ENCODE measurements around the gene NANOS1.
"Not testable (repeated sequence)": the region's sequence is repeated elsewhere in the genome, so short reads cannot be mapped to it uniquely, and the experiment has no call there.

The NANOS1 gene

DNA sequence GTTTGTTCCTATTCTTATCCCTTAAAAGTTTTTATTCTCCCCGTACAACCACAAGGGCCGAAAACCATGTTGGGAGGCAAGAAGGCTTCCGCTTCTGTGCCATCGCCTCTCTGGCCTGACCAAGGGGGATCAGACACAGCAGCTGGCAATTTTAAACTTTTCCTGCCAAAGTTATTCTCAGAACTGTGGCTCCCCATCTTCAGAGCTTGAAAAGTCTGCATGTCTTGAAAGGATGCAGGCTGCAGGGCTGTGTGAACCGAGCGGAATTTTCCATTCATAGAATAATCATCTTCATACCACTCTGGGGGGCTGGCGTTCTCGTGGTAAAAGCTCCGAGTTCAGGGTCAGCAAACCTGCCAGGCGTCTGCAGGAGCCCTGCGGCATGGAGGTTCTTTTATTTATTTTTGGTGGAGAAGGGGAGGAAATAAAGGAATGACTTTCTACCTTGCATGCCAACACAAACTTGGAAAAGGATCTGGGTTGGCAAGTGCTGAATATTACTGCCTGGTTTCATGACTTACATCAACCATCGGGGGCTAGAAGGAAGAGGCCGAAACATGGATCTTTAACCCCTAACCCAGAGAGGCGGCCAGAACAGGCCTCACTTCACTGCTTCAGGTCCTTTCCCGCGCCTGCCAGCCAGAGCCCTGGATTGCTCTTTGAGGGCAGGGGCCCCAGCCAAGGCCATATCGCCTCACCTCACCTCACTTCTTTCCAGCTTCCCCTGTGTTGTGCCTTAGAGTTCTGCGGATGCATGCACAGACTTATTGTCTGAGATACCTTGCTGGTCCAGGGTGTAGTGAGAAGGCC, 3.0 kb upstream of the NANOS1 start:
- peak overlapping the region; percentile 21 for H3K4me3 Mint-ChIP-seq
- no peak overlapping the region for H3K27ac Mint-ChIP-seq
- DNase-seq, result no peak
- no peak for TF ChIP-seq CTCF (IDR thresholded peaks at IDR 0.05)
- no peaks in the 10 kb centered on the region for H3K36me3 Mint-ChIP-seq (ENCODE audit: low read depth)
- H3K9me3 Mint-ChIP-seq, result no peaks in the 10 kb centered on the region
- H3K27me3 Mint-ChIP-seq (ENCODE audit: low read depth, poor library complexity), result peaks cover 25% of the 10 kb centered on the region
- peaks cover 11% of the 10 kb centered on the region for H3K4me1 Mint-ChIP-seq

DNA sequence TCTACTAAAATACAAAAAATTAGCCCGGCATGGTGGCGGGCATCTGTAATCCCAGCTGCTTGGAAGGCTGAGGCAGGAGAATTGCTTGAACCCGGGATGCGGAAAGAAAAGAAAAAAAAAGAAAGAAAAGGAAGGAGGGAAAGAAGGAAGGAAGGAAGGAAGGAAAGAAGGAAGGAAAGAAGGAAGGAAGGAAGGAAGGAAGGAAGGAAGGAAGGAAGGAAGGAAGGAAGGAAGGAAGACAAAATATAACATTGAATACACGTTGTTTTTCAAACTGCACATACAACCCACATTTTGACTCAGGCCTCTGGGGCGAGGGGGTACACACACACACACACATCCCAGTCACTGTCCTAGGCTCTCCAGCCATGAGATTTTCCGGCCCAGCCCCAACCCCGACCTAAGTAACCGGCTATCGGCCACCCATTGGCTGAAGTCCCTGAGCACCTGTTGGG, 1.0 kb upstream of the NANOS1 start:
- not testable (repeated sequence) for H3K36me3 Mint-ChIP-seq (ENCODE audit: low read depth); H3K9me3 Mint-ChIP-seq; DNase-seq; H3K27ac Mint-ChIP-seq
- peaks cover 23% of the 10 kb centered on the region for H3K4me1 Mint-ChIP-seq
- peaks cover 20% of the 10 kb centered on the region for H3K27me3 Mint-ChIP-seq (ENCODE audit: low read depth, poor library complexity)
- peak overlapping the region; percentile 66 for H3K4me3 Mint-ChIP-seq

GRCh38 chr10:119028900-119029612, 458 bp upstream of the NANOS1 start:
- peaks cover 23% of the 10 kb centered on the region for H3K4me1 Mint-ChIP-seq
- peaks cover 14% of the 10 kb centered on the region for H3K36me3 Mint-ChIP-seq (ENCODE audit: low read depth)

DNA sequence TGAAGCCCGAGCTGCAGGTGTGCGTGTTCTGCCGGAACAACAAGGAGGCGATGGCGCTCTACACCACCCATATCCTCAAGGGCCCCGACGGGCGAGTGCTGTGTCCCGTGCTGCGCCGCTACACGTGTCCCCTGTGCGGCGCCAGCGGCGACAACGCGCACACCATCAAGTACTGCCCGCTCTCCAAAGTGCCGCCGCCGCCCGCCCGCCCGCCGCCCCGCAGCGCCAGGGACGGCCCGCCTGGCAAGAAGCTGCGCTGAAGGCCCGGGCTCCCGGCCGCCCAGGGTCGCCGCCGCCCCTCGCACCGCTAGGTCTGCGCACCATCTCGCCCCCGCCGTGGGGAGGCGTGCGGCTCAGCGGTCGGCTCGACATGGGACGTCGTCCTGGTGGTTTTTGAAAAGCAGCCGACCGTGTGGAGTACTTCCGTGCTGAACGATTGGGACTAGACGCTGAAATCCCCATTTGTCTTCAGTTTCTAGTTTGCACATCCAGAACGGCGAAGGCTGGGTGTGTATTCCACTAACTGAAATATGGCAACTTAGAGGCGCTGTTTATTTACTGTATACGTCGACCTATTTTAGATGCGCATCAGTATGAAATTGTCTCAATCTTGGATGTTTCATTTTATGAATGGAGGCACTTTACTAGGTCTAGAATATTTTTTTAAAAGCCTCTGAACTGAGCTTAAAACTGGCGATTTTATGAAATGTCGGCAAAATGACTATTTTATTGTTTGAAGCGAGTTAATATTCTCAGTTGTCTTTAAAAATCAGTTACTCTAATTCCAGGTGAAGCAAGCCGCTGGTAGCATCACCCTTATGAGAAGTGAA, 1.1 kb downstream of the NANOS1 start:
- TF ChIP-seq CTCF (IDR thresholded peaks at IDR 0.05), result no peak
- H3K4me3 Mint-ChIP-seq, result peak overlapping the region; percentile 75
- peaks cover 23% of the 10 kb centered on the region for H3K4me1 Mint-ChIP-seq
- DNase-seq, result peak; percentile 77
- H3K27ac Mint-ChIP-seq, result no peak overlapping the region
- peaks cover 22% of the 10 kb centered on the region for H3K36me3 Mint-ChIP-seq (ENCODE audit: low read depth)
- peaks cover 20% of the 10 kb centered on the region for H3K27me3 Mint-ChIP-seq (ENCODE audit: low read depth, poor library complexity)
- H3K9me3 Mint-ChIP-seq, result no peaks in the 10 kb centered on the region

More at GRCh38 chr10:119028900-119029612, 458 bp upstream of the NANOS1 start:
- no peak for TF ChIP-seq CTCF (IDR thresholded peaks at IDR 0.05)
- Mint-ChIP-seq H3K9me3 (no peaks in the 10 kb centered on the region), H3K4me3 (peak overlapping the region; percentile 76), H3K27ac (no peak overlapping the region), H3K27me3 (ENCODE audit: low read depth, poor library complexity) (peaks cover 20% of the 10 kb centered on the region)
- DNase-seq, result peak; percentile 92

DNA sequence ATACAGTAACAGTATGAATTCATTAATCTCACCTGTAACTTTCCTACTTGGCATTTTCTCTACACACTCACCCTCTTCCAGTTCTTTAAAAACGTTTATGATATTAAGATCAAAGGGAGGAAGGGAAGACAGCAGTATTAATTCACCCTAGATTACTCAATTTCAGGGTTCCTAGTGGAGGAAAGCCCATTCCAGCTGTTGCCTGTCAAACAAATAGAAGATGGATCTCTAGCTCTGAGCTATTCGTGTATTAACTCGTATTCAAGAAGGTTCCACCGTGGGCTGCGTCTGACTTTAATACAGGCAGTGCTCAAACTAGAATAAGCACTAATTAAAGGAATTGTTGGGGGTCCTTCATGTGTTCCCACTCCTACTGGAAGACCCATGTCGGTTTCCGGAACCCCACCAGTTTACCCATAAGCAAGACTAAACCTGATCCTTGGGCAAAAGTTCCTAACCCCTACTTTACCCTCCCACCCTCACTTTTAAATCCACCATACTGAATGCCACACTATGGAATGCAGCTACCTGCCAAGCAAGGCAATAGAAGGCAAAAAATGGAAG, 2.1 kb downstream of the NANOS1 start:
- Mint-ChIP-seq H3K4me1 (peaks cover 16% of the 10 kb centered on the region), H3K36me3 (ENCODE audit: low read depth) (peaks cover 30% of the 10 kb centered on the region), H3K9me3 (no peaks in the 10 kb centered on the region), H3K27ac (no peak overlapping the region), H3K27me3 (ENCODE audit: low read depth, poor library complexity) (peaks cover 20% of the 10 kb centered on the region), H3K4me3 (peak overlapping the region; percentile 75)
- TF ChIP-seq CTCF (IDR thresholded peaks at IDR 0.05), result no peak
- DNase-seq, result no peak
